K562 (cell line): ENCODE data around the gene PES1. TPM values are rescaled to one million over a fixed set of nuclear protein-coding genes. Genes with fewer than 3 reads are reported as not detected.

Source experiments
- ATAC-seq: fragments of 200-7000 bp; cut with Tn5 transposase; 3 replicates; pipeline ENCODE4 v1.9.1; 2020; ENCODE audit warnings: moderate library complexity
- Bru-seq: library from RNA; stranded (reverse); fragments of 400-500 nt; gene quantifications from one replicate; lab custom pipeline; 2021; lab: Mats Ljungman, UMichigan
- BruChase-seq, 2 experiments: library from RNA; stranded (reverse); fragments of 400-500 nt; gene quantifications; one replicate each; lab custom pipeline; 2021; lab: Mats Ljungman, UMichigan
- BruUV-seq: library from RNA; stranded (reverse); fragments of 400-500 nt; replicated peaks from 2 replicates; lab custom pipeline; 2021; lab: Mats Ljungman, UMichigan
- CTCF ChIA-PET: fragments of 300-600 bp; formaldehyde crosslinking; extraction: SDS; loops from one replicate; lab custom pipeline; 2021; ENCODE audit warnings: low intra/inter-chr PET ratio; lab: Yijun Ruan, JAX
- POLR2A ChIA-PET: fragments of 300-600, 350-650 bp; sonication (Branson Sonifier 250); formaldehyde crosslinking; extraction: SDS; loops from one replicate; lab custom pipeline; 2021; ENCODE audit warnings: antibody characterized with exemption, inconsistent platforms; lab: Yijun Ruan, JAX
- DNase-seq, 4 experiments: peaks; one replicate each; pipeline versions ENCODE4 v3.0.0 to v3.0.0-alpha.2; 2011 to 2018; ENCODE audit warnings: low spot score in 3 of 4, mixed read lengths in 3 of 4; ENCODE audit errors: extremely low read depth in 1 of 4
- FAIRE-seq: peaks from 2 replicates; lab custom pipeline; 2011; peaks lifted over from hg19 to GRCh38; lab: Jason Lieb, UNC
- H2AFZ ChIP-seq: 2 replicates; pipeline ENCODE4 v1.6.0; 2011; ENCODE audit warnings: low read depth, low read length, control low read depth, inconsistent platforms
- H3K27ac ChIP-seq: fragments of 200-600 bp; 3 replicates; pipeline ENCODE4 v1.8.0; 2011; ENCODE audit warnings: low read depth, mild to moderate bottlenecking, control low read depth, inconsistent platforms, low read length, moderate library complexity, mixed read lengths; ENCODE audit errors: extremely low read depth
- H3K27me3 ChIP-seq, 2 experiments: fragments of 300-600 bp in 1 of 2; 2 replicates in 1 of 2; 3 replicates in 1 of 2; pipeline versions ENCODE4 v1.6.0 to v1.8.0; 2011; ENCODE audit warnings: inconsistent platforms in 2 of 2, low read length in 2 of 2, mild to moderate bottlenecking in 1 of 2, mixed read lengths in 1 of 2, moderate library complexity in 1 of 2; ENCODE audit not compliant: control insufficient read depth in 2 of 2, insufficient read depth in 2 of 2
- H3K36me3 ChIP-seq: fragments of 300-600 bp; 3 replicates; pipeline ENCODE4 v1.8.0; 2011; ENCODE audit warnings: mild to moderate bottlenecking, low read length, inconsistent platforms; ENCODE audit not compliant: control insufficient read depth, insufficient read depth
- H3K4me1 ChIP-seq, 2 experiments: fragments of 200-600 bp in 1 of 2; replicated peaks in 1 of 2; 2 replicates in 1 of 2; 3 replicates in 1 of 2; pipeline versions ENCODE4 v1.5.1 to v1.8.0; 2011; ENCODE audit warnings: inconsistent platforms in 2 of 2, low read length in 2 of 2, mild to moderate bottlenecking in 1 of 2, mixed read lengths in 1 of 2, moderate library complexity in 1 of 2; ENCODE audit not compliant: control insufficient read depth in 2 of 2, insufficient read depth in 2 of 2
- H3K4me2 ChIP-seq: 2 replicates; pipeline ENCODE4 v1.6.1; 2011; ENCODE audit warnings: low read length, control low read depth, inconsistent platforms, mixed read lengths; ENCODE audit not compliant: insufficient read depth
- H3K4me3 ChIP-seq: fragments of 200-600 bp; sonication (generic), shearing (Covaris generic); 2 replicates; pipeline ENCODE4 v1.5.1; 2016; ENCODE audit warnings: control low read depth, inconsistent platforms
- H3K79me2 ChIP-seq: fragments of 200-600 bp; 3 replicates; pipeline ENCODE4 v1.8.0; 2011; ENCODE audit warnings: low read length, inconsistent platforms; ENCODE audit not compliant: control insufficient read depth, insufficient read depth
- H3K9ac ChIP-seq, 2 experiments: 2 replicates each; pipeline versions ENCODE4 v1.6.0 to v1.6.1; 2011; ENCODE audit warnings: low read depth in 2 of 2, low read length in 2 of 2, control low read depth in 1 of 2, inconsistent platforms in 1 of 2, mild to moderate bottlenecking in 1 of 2, mixed read lengths in 1 of 2; ENCODE audit not compliant: insufficient read depth in 1 of 2
- H3K9me1 ChIP-seq: one replicate; pipeline ENCODE4 v1.6.0; 2011; ENCODE audit warnings: inconsistent platforms, mild to moderate bottlenecking, low read length, moderate library complexity; ENCODE audit not compliant: control insufficient read depth, insufficient read depth
- H3K9me3 ChIP-seq: replicated peaks from 2 replicates; pipeline ENCODE4 v1.5.1; 2011; ENCODE audit warnings: low read depth, low read length, inconsistent platforms; ENCODE audit not compliant: control insufficient read depth, insufficient read depth
- H4K20me1 ChIP-seq: replicated peaks from 2 replicates; pipeline ENCODE4 v1.6.1; 2011; ENCODE audit warnings: low read length, inconsistent platforms, mixed read lengths; ENCODE audit not compliant: control insufficient read depth, insufficient read depth
- E2F4 ChIP-seq: sonication (generic); formaldehyde crosslinking; IDR thresholded peaks from 2 replicates; pipeline ENCODE4 v1.8.0; 2022; ENCODE audit warnings: mild to moderate bottlenecking, low read depth, missing genetic modification reagents
- ZHX1 ChIP-seq: fragments of 150-350 bp; conservative IDR thresholded peaks from 2 replicates; pipeline ENCODE4 v1.6.1; 2014; ENCODE audit warnings: low read length
- WGBS: fragments of 100-300 bp; shearing (Covaris generic); methylation state at CpG from one replicate; pipeline ENCODE4 v1.1.6; 2016; ENCODE audit warnings: low coverage, mixed read lengths; ENCODE audit not compliant: insufficient coverage; ENCODE audit errors: missing lambda C conversion rate; 5-methylcytosine and 5-hydroxymethylcytosine counted together
- in situ Hi-C: fragments of 300-500 bp; cut with MboI; formaldehyde crosslinking; loops from 4 replicates; pipeline ENCODE4 v1.15.0; 2018; ENCODE audit warnings: inconsistent platforms, mixed read lengths
- intact Hi-C: fragments of 100-400 bp; cut with micrococcal nuclease; formaldehyde crosslinking; loops from 2 replicates; pipeline ENCODE4 v1.14.2; 2022
- long read RNA-seq, 3 experiments: library from polyadenylated mRNA in 2 of 3; library from RNA in 1 of 3; unstranded in 2 of 3; stranded (forward) in 1 of 3; transcript quantifications; one replicate each; pipeline ENCODE4 v2.0.0, GENCODE V29; 2019 to 2022
- polyA minus RNA-seq, 3 experiments: library from RNA; depleted of rRNA, polyadenylated mRNA; stranded (reverse); fragments of >200 nt; gene quantifications; 2 replicates each; pipeline ENCODE4 v1.2.3, GENCODE V29; 2011
- polyA plus RNA-seq, 8 experiments: library from polyadenylated mRNA; depleted of rRNA in 4 of 8; stranded (reverse) in 5 of 8; unstranded in 3 of 8; fragments of >200 nt; fragmentation: Nextera tagmentation in 2 of 8; fragmentation: Illumina TruSeq in 1 of 8; extraction: Ambion mirVana in 2 of 8; extraction: Trizol in 1 of 8; gene quantifications; 2 replicates each; pipeline versions ENCODE4 v1.2.1 to v1.2.3, GENCODE V29; 2011 to 2014; ENCODE audit warnings: inconsistent platforms in 1 of 8, missing spikeins in 1 of 8
- total RNA-seq, 7 experiments: library from RNA; depleted of rRNA in 6 of 7; stranded (reverse); fragments of >200 nt in 6 of 7; fragmentation: Illumina TruSeq in 2 of 7; extraction: Trizol in 2 of 7; gene quantifications; 2 replicates each; pipeline versions ENCODE4 v1.2.1 to v1.2.3, GENCODE V29; 2011 to 2021; ENCODE audit warnings: low replicate concordance in 1 of 7
- TF ChIP-seq, protein P1 (sequence below), 2 experiments: fragments of 150-350 bp in 1 of 2; IDR thresholded peaks; 2 replicates each; pipeline ENCODE4 v1.6.1; 2012 to 2016; ENCODE audit warnings: low read depth in 2 of 2, low read length in 2 of 2, mild to moderate bottlenecking in 1 of 2, moderate library complexity in 1 of 2

PES1 gene
- total RNA-seq (2011; cell fraction: chromatin; rRNA removed; ENCODE audit: low replicate concordance), result 71.4 and 154 TPM in 2 replicates
- total RNA-seq (2011; cell fraction: nucleolus; rRNA removed), result 93.2 and 100 TPM in 2 replicates
- 58.0 and 70.3 TPM in 2 replicates for total RNA-seq (2011; cell fraction: nucleoplasm; rRNA removed)
- total RNA-seq (2014; rRNA removed) (154 and 158 TPM in 2 replicates), total RNA-seq (2014; rRNA removed; fragmentation: Illumina TruSeq; extraction: Trizol) (83.0 and 89.9 TPM in 2 replicates), total RNA-seq (2015; rRNA removed; fragmentation: Illumina TruSeq; extraction: Trizol) (117 and 126 TPM in 2 replicates), total RNA-seq (2021) (136 and 151 TPM in 2 replicates), polyA plus RNA-seq (2011; rRNA removed) (85.2 and 95.3 TPM in 2 replicates), polyA plus RNA-seq (2014; fragmentation: Illumina TruSeq; extraction: Trizol) (117 and 127 TPM in 2 replicates), polyA plus RNA-seq (2014; fragmentation: Nextera tagmentation; extraction: Ambion mirVana) (1 to 10 TPM; 6.5 to 8.2 TPM), polyA plus RNA-seq (2014; rRNA removed) (83.8 and 94.3 TPM in 2 replicates), polyA minus RNA-seq (2011; rRNA and poly(A)+ RNA removed) (104 and 142 TPM in 2 replicates), Bru-seq, nascent RNA (percentile 73 among the genes with signal in this experiment), BruChase-seq, experiment 1, labeled RNA remaining after a 2-hour chase (percentile 68 among the genes with signal in this experiment), BruChase-seq, experiment 2, labeled RNA remaining after a 6-hour chase (percentile 72 among the genes with signal in this experiment)
- polyA plus RNA-seq (2011; cell fraction: cytosol; rRNA removed), result 105 and 226 TPM in 2 replicates
- 99.8 and 134 TPM in 2 replicates for polyA plus RNA-seq (2011; cell fraction: nucleus; rRNA removed)
- polyA plus RNA-seq (2012), result 61.0 and 83.5 TPM in 2 replicates
- 65.7 and 82.8 TPM in 2 replicates for polyA minus RNA-seq (2011; cell fraction: cytosol; rRNA and poly(A)+ RNA removed)
- 48.7 and 75.2 TPM in 2 replicates for polyA minus RNA-seq (2011; cell fraction: nucleus; rRNA and poly(A)+ RNA removed)
- long read RNA-seq, experiment 1, transcript PES1-201 (15 exons, 1,988 nt), result minor isoform, 15 of 344 reads
- long read RNA-seq, experiment 1, transcript PES1-202 (15 exons, 2,295 nt), result major isoform, 141 of 344 reads
- long read RNA-seq, experiment 1, partial matches to known transcripts, result 156 of 344 reads
- long read RNA-seq, experiment 1, other reads (novel, unspliced or antisense), result 29 of 344 reads
- long read RNA-seq, experiment 2, transcript PES1-202 (15 exons, 2,295 nt), result minor isoform, 8 of 127 reads
- long read RNA-seq, experiment 2, transcript PES1-212 (2 exons, 1,732 nt), result major isoform, 30 of 127 reads
- long read RNA-seq, experiment 2, partial matches to known transcripts, result 83 of 127 reads
- long read RNA-seq, experiment 2, other reads (novel, unspliced or antisense), result 5 of 127 reads
- long read RNA-seq, experiment 3, transcript PES1-202 (15 exons, 2,295 nt), result major isoform, 15 of 26 reads
- long read RNA-seq, experiment 3, partial matches to known transcripts, result 7 of 26 reads
- long read RNA-seq, experiment 3, other reads (novel, unspliced or antisense), result 2 of 26 reads

- H4K20me1 ChIP-seq, result no peaks in the 10 kb centered on the region
- H3K79me2 ChIP-seq, result peaks cover 32% of the 10 kb centered on the region
- FAIRE-seq, result peak; percentile 99
- intact Hi-C loops (no loop called here), in situ Hi-C loops (no loop called here)
- 1% methylated on average over 40 of the region's 49 CpGs for WGBS
- peak within 1 kb of the TSS; percentile 90 for H2AFZ ChIP-seq
- peak within 1 kb of the TSS; percentile 90 to 92 for H3K9ac ChIP-seq
- DNase-seq, result peak; percentile 89 to 97 (median 92)
- ChIA-PET POLR2A (interaction anchor here (0.8 to 1.8 kb wide), 8 partner anchors 10 to 154 kb away, joined by 3 to 11 read pairs (median 5); partner anchors contain the start of gene TCN2), CTCF (interaction anchor here (0.5 kb wide), 1 partner anchor 173 kb away, joined by 3 read pairs; no protein-coding TSS in a partner anchor)
- peaks cover 0 to 6% of the 10 kb centered on the region in 2 experiments; a peak in 2 of 5 replicates for H3K4me1 ChIP-seq
- H3K27ac ChIP-seq, result peak within 1 kb of the TSS; percentile 93
- no peaks in the 10 kb centered on the region for H3K27me3 ChIP-seq
- BruUV-seq, result no TSS peak
- ATAC-seq, result peak; percentile 99
- H3K4me3 ChIP-seq, result peak within 1 kb of the TSS; percentile 61
- H3K4me2 ChIP-seq, result peak within 1 kb of the TSS; percentile 96
- peaks cover 38% of the 10 kb centered on the region for H3K36me3 ChIP-seq
- H3K9me1 ChIP-seq, result no peaks in the 10 kb centered on the region
- no peaks in the 10 kb centered on the region for H3K9me3 ChIP-seq
- TF ChIP-seq ZHX1 (no peak), E2F4 (CRISPR knock-in tag) (no peak)
- TF ChIP-seq, protein P1, sequence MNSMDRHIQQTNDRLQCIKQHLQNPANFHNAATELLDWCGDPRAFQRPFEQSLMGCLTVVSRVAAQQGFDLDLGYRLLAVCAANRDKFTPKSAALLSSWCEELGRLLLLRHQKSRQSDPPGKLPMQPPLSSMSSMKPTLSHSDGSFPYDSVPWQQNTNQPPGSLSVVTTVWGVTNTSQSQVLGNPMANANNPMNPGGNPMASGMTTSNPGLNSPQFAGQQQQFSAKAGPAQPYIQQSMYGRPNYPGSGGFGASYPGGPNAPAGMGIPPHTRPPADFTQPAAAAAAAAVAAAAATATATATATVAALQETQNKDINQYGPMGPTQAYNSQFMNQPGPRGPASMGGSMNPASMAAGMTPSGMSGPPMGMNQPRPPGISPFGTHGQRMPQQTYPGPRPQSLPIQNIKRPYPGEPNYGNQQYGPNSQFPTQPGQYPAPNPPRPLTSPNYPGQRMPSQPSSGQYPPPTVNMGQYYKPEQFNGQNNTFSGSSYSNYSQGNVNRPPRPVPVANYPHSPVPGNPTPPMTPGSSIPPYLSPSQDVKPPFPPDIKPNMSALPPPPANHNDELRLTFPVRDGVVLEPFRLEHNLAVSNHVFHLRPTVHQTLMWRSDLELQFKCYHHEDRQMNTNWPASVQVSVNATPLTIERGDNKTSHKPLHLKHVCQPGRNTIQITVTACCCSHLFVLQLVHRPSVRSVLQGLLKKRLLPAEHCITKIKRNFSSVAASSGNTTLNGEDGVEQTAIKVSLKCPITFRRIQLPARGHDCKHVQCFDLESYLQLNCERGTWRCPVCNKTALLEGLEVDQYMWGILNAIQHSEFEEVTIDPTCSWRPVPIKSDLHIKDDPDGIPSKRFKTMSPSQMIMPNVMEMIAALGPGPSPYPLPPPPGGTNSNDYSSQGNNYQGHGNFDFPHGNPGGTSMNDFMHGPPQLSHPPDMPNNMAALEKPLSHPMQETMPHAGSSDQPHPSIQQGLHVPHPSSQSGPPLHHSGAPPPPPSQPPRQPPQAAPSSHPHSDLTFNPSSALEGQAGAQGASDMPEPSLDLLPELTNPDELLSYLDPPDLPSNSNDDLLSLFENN (IDR thresholded peaks at IDR 0.05; ENCODE audit: low read depth in 2 of 2, low read length in 2 of 2), result no peak
Observed at GRCh38 chr22:30591588-30592359, at the start of gene PES1. TSS of gene PES1 (minus strand) at chr22:30591910. CDS start at chr22:30591833, 77 bp downstream.
